GM19328 (cell line): ENCODE measurements around the gene PDZD2.
A peak's percentile ranks its signal among the peaks of the same experiment; 100 is the strongest.

Experiments used
- ATAC-seq: cut with Tn5 transposase; IDR thresholded peaks from one replicate; pipeline ENCODE4 v1.9.1; 2021; ENCODE audit warnings: mild to moderate bottlenecking, moderate library complexity; ENCODE audit not compliant: unreplicated experiment

The PDZD2 gene

GRCh38 chr5:32090026-32090754 lies 451.3 kb downstream of the PDZD2 start:
- ATAC-seq, result no peak

- ATAC-seq, result no peak
These were observed 451.8 kb downstream of the PDZD2 start for GRCh38 chr5:32090755-32091128.

- ATAC-seq, result peak; percentile 86
These were observed 454.2 kb downstream of the PDZD2 start for GRCh38 chr5:32092938-32093812.

- no peak for ATAC-seq
These were observed 455.8 kb downstream of the PDZD2 start for GRCh38 chr5:32094691-32095090.

GRCh38 chr5:32095261-32095671 lies 456.3 kb downstream of the PDZD2 start:
- no peak for ATAC-seq

GRCh38 chr5:32096891-32097595 lies 458.1 kb downstream of the PDZD2 start:
- no peak for ATAC-seq

GRCh38 chr5:32098291-32098690 lies 459.4 kb downstream of the PDZD2 start:
- no peak for ATAC-seq

- no peak for ATAC-seq
These were observed 460.0 kb downstream of the PDZD2 start for GRCh38 chr5:32098890-32099310.

GRCh38 chr5:32099486-32100035 lies 460.6 kb downstream of the PDZD2 start:
- no peak for ATAC-seq

GRCh38 chr5:32100230-32100629 lies 461.3 kb downstream of the PDZD2 start:
- no peak for ATAC-seq

GRCh38 chr5:32100691-32101302 lies 461.9 kb downstream of the PDZD2 start:
- ATAC-seq, result no peak

- no peak for ATAC-seq
These were observed 463.5 kb downstream of the PDZD2 start for GRCh38 chr5:32102254-32102986.

GRCh38 chr5:32103521-32103920 lies 464.6 kb downstream of the PDZD2 start:
- no peak for ATAC-seq

GRCh38 chr5:32107291-32107690 lies 468.4 kb downstream of the PDZD2 start:
- ATAC-seq, result no peak

- no peak for ATAC-seq
These were observed 469.2 kb downstream of the PDZD2 start for GRCh38 chr5:32108167-32108566.

- ATAC-seq, result no peak
These were observed 470.3 kb downstream of the PDZD2 start for GRCh38 chr5:32109236-32109635.

- no peak for ATAC-seq
These were observed 471.3 kb downstream of the PDZD2 start for GRCh38 chr5:32110111-32110696.

- no peak for ATAC-seq
These were observed 477.1 kb downstream of the PDZD2 start for GRCh38 chr5:32115985-32116384.

GRCh38 chr5:32116574-32117313 lies 477.8 kb downstream of the PDZD2 start:
- no peak for ATAC-seq
